GM18868 (cell line): ENCODE measurements around the gene ADSS1.

Source experiments
- ATAC-seq: cut with Tn5 transposase; IDR thresholded peaks from one replicate; pipeline ENCODE4 v1.9.1; 2021; ENCODE audit warnings: mild to moderate bottlenecking, moderate library complexity; ENCODE audit not compliant: unreplicated experiment

The ADSS1 gene

DNA sequence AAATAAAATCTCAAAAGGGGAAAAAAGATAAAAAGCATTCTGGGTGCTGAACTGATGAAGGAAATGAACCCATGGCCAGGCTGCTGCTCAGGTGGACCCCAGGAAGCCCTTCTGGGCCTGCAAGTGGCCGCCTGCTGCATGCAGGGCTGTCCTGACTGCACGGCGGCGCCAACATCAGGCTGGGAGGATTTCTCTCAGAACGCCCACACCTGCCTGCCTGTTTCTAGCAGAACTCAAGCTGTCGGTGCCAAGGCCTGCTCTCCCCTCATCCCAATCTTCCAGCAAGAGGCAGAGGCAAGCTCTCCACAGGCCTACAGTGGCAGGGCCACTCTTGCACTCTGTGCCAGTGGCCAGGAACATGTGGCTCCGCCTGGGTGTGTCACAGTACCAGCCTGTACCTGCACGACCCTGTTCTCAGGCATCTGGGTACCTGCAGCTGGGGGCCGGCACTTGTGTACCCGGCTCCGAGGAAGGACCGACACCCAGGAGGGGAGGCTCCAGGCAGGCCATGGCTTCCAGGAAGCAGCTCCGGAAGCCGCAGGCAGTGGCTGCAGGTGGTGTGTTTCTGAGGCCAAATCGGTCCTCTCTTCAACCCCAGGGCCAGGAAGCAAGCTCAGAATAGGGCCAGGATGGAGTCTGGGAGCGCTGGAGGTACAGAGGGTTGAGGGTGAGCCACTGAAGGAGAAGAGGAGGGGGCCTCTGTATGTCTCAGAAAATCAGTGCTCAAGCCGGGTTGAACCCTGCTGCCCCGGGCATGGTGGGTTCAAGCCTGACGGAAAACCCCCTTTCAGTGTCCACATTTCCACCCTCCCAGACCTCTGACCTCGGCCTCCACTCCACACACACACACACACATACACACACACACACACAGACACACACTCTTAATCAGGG lies 37.2 kb upstream of the ADSS1 start:
- ATAC-seq = no peak

DNA sequence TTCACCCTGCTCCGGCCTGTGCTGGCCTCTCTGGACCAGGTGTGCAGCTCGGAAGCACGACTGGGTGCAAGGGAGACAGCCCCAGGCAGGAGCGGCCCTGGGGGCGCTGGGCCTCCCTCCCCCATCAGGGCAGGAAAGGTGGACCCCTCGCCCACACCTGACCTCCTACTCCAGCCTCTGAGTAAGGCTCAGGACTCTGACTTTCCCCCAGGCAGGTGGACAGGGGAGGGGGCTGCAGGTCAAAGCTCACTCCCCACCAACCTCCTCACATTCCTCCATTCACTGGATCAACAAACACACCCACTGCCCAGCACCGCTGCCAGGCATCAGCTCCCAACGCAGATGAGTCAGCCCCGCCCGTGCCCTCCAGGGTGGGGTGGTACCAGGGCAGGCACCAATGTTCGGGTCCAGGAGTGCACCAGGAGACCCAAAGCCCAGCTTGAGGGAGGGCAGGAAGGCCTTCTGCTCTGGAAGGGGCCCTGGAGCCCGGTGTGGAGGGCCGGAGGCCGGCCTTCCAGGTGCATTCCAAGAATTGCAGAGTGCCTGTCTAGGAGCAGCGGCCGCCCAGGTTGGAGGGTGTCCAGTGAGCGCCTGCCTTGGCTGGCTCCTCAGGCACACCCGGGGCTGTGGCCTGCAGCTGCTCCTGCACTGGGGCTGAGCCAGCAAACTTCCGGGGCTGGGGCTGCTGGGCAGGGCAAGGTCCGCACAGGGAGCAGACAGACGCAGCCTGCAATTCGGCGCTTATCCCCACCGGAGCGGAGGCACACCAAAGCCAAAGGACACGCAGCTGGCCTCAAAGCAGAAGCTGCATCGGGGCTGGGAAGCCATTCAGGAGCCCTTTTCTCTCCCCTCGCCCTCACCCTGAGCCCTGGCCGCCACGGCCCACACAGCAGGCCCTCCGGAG lies 36.2 kb upstream of the ADSS1 start:
- no peak for ATAC-seq

DNA sequence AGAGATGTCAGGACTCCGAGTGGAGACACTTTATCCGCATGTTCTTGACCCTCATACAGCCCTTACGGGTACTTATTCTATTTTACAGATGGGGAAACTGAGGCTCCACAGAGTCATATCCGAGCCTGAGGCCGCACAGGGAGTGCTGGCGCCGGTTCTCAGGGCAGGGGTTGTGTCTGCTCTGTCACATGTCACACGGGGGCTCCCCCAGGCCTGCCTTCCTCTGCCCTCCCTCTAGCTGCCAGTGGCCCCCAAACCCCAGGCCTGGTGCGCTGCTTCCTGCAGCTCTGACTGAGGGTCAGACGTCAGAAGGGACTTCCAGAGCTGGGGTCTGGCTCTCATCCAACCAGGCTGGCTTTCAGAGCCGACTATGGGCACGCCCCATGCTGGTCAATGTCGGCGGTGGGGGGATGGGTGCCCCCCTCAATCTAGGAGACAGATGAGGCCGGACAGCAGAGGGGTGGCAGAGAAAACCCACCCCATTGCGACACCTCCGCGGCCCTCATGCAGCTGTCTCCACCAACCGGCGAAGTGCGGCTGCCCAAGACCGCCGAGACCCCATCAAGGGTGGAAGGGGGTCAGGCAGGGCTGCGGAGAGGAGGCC lies 35.4 kb upstream of the ADSS1 start:
- ATAC-seq = no peak

DNA sequence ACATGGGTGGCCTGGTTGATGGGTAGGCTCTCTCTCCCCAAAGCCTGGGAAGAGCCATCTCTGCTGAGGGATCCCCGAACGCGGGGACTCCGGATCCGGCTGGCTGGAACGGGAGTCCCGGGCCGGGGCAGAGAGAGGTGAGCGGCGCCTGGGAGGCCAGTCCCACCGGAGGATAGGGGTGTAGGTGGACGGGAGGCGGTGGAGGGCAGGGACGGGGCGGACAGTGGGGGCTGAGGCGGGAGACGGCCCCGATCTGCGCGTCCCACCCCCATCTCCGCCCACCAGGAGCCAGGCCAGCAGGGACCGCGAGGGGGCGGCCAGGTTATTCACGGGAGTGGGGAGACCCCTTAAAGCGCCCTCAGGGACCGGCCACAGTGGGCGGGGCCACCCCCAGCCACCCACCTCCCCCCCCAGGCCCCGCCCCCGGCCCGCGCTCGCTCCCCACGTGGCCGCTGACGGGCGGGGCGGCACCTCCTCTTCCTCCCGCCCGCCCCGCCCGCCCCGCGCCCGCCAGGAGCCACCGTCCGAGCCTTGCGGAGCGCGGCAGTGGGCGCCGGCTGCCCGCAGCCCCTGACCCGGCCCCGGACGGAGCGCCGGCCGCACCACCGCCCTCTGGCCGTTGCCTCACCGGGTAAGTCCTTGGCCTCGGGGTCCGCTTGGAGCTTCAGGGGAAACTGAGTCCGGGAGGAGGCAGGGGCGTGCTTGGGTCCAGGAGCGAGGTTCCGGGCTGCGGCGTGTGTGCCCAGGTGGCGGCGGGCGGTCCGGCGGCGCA lies 34.7 kb upstream of the ADSS1 start, which contains the start of gene INF2:
Gene INF2 (plus strand): TSS at position 510 of the 772 bp plus-strand sequence. CDS start 11,748 bp downstream, outside the sequence.
- ATAC-seq = peak; percentile 48

DNA sequence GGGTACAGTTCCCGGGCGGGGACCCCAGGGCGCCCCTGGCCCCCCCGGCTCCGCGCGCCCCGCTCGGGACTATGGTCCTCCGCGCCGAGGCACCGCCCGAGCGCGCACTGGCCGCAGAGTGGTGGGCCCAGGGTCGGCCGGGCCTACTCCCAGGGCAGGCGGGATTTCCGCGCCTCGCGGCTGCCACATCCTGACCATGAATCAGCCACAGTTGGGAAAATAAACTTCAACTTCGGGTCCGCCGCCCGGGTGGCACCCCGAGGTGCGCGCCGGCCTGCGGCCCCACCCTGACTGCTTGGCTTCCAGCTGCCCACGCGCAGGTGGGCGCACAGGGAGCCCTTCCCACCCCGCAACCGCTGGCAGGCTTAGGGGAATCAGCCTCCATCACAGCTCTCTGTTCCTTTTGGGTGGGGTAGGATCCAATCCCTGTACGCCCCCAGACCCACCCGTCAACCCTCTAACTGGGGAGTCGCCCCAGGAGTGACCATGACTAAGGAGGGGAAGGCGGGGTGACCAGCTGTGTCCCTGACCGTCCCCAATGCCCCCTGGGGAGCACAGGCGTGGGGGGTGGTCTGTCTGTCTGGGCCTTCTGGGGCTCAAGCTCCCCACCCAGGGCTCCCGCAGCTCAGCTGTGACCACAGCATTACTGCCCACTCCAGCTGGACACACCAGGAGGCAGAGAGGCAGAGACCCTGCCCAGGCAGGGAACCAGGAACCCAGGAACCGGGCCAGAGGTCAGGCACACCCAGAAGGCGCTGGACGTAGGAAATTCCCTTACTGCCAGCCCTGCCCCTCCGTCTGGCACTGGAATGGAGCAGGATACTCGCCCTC lies 33.9 kb upstream of the ADSS1 start:
- peak; percentile 19 for ATAC-seq

DNA sequence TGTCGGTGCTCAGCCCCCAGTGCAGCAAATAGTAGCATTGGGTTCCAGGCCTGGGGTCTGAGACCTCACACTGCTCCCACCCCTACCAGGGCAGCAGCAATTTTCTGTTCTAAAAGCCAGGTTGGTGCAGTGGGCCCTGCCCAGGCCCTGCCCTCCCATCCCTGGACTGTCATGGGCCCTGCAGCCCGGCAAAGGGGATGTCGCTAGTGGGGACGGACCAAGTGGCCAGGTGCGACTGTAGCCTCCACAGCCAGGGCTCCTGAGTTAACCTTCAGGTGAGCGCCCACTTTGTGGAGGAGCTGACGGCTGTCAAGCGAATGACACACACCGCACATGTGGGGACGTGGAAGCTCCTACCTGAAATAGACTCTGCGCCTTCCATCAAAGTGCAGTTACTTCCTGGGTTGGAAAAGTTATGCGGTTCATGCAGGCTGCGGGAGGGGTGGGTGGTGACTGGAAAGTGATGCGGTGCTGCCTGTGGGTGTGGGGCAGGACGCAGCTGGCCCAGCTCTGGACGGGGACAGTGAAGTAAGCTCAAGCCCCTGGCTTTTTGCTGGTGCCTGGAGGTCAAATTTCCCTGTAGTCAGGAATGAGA lies 33.1 kb upstream of the ADSS1 start:
- no peak for ATAC-seq

DNA sequence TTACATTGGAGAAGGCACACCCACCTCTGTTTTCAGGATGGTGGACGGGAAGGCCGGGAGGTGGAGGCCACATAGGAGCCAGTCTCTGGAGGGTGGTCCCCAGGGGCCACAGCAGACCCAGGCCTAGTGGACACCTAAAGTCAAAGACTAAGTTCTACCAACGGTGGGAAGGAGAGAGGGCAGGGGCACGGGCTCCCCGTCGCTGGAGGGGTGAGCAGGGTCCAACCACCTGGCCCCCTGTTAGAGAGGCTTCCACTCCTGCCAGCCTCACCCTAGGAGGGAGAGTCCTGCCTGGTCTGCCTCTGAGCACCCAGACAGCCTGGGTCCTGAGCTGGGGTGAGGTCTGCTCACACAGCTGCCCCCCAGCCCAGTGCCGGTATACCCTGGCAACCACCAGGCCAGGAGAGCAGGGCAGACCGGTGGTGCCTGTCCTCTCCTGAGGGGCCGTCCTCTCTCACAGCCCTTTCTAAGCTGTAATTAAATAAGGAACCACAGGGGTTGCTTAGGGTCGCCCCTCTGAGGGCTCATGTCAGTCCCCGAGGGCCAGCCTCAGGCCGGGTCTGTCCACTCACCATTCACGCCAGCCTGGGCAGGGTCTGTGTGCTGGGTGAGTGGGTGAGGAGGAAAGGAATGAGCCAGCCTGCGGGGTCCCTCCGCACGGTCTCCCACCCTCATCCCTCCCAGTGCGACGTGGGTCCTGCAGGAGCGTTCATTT lies 32.3 kb upstream of the ADSS1 start:
- no peak for ATAC-seq

DNA sequence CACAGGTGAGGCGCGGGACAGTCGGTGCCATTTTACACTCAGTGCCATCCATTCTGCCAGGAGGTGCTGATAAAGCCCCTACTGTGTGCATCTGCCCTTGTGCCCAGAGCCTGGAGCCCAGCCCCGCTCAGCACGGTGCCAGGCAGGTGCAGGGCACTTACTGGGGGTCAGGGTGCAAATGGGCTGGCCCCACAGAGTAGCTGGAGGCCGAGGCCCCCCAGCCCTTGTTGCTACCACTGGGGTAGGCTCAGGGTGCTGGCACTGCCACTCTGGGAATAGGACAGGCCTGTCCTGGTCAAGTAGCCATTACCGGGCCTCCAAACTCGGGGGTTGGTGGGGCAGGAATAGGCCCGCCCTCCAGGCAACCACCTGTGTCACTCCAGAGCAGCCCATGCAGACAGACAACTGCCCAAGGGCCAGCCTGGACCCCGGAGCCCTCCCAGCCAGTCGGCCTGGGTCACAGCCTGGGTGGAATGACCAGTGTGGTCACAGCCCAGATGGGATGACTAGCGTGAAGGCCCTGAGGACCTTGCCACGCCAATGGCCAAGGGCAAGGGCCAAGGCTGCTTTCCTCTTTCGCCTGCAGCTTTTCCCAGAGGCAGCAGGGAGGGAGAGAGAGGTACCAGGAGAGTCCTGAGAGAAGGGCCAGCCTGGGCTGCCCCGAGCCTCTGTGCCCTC lies 31.6 kb upstream of the ADSS1 start:
- ATAC-seq = no peak

DNA sequence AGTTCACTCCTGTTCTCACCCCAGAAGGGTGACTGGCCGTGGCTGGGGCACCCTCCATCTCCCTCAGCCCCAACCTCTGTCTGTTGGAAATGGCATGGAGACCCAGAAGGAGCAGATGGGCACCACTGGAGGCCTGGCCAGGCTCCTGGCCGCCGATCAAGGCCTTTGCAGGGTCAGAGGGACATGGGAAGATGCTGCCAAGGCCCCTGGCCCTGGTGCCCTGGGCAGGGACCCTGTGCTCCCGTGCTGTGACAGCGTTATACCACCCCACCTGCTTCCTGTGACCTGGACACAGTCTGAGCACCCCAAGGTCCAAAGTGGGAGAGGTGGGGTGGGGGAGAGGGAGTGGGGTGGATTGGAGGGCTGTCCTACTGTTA lies 31.1 kb upstream of the ADSS1 start:
- no peak for ATAC-seq

DNA sequence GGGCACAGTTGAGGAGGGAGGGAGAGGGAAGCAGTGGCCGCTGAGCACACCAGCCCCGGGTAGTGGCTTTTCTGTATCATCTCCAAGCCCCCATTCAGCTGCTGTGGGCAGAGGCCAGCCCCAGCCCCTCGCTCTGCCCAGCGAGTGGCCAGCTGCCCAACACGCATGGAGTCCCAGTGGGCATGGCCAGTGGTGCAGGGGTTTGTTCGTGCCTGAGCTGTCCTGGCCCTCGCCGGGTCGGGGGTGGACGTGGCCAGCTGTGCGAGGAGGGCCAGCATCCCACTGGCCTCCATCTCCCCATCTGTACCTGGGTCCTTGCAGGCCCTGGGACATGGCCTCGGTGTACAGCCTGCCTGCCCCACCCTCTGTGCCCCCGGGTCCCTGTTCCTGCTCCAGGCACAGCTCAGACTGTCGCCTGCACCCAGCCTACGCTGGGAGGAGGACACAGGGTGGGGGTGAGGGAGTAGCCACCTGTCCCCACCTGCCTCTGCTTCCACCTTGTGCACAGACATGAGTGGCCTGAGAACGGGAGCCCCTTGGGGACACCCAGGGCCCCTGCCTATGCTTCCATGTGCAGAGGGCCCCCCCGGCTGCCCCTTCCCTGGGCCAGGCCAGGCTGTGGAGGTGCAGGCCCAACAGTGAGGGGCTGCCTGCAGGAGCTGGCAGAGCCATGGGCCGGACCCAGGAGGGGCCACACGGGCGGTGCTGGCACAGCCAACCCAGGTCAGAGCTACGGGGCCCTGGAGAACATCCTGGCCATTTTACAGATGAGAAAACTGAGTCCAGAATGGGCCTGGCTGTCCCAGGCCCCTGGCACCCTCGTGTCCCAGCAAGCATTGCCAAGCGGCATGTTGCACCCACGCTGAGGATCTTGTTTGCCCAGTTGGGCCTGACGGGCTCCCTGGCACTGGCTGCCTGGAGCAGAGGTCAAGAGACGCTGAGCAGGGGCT lies 30.3 kb upstream of the ADSS1 start:
- ATAC-seq = no peak

DNA sequence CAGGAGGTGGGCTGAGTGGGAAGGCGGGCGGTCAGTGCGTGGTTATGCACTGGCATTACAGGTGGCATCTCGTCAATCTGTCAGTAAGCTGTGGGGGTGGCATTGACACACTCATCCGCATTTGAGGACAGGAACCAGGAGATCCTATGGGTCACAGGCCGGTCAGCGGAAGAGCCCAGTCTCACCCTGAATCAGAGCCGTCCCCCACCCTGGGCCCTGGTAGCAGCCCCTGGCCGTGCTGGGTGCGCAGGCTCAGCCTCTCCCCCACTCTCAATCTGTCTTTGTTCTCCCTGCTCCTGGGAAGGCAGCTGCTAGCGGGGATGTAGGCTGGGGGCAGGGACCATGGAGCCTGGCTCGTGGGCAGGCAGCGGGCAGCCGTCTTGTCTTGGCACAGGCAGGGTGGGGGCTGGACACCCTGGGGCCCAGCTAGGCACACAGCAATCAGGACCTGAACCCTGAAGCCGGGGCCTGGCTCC lies 29.5 kb upstream of the ADSS1 start:
- no peak for ATAC-seq

DNA sequence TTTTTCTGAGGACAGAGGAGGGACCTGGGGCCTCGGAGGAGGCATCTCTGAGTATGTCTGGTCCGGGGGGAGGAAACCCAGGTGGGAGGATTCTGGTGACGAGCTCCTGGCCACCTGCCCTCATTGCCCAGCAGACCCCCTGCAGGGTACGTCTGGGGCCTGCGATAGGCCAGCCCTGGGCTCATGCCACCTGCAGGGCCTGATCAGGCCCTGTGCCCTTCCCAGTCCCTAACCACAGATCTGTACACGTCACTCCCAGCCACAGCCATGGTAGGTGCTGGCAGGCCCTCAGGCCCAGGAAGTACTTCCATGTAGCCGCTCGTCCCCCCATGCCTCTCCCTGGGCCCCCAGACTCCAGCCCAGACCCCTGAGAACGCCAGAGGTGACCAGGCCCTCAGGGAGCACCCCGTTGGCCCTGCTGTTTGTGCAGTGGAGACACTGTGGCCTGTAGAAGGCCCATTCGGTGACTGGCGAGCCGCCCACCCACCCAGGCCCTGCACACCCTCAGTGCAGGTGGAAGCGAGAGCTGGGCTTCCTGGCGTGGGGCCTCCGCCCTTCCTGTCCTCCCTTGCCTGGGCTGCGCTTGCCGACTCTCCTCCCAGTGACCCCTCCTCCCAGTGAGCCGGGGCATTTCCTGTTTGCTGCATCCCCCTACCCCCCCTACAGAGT lies 28.9 kb upstream of the ADSS1 start:
- ATAC-seq = no peak

DNA sequence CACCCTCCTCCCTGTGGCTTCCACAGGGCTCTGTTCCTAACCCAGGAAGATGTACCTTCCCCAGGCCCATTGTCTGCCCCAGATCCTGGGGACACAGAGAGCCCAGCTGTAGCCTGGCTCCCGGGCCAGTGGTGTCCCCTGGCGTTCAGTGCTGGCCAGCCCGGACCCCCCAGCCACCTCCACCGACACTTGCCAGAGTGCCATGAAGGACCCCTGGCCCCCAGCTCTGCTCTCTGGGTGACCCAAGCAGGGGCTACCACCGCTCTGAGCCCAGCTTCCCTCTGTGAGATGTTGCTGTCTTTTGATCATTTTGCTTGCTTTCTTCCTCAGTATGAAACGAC lies 28.4 kb upstream of the ADSS1 start:
- no peak for ATAC-seq

DNA sequence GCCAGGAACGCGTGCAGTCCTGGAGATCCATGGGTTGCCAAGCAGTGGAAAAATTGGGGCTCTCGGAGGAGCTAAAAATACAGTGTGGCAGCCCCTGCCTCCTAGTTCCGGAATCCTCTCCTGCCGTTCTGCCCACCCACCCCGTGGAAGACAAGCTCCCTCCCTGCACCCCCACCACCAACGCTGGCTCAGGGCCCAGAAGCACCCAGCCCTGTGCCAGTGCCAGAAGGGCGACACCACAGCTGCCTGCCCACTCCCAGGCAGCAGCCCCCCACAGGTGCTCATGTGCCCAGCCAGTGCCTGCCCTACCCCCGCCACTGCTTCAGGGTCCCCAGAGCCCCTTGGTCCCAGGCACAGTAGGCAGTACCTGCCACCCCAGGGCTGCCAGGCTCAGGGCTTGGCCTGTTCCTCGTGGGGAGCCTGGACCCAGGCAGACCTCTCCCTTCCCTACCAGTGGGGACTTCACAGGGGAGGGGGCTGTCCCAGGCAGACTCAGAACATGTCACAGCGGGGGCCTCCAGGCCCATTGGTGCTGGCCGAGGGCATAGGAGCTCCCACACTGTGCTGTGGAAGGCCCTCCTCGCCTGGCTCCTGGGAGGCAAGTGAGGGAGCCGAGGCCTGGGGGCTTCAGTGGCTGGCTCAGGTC lies 27.2 kb upstream of the ADSS1 start:
- ATAC-seq = no peak

DNA sequence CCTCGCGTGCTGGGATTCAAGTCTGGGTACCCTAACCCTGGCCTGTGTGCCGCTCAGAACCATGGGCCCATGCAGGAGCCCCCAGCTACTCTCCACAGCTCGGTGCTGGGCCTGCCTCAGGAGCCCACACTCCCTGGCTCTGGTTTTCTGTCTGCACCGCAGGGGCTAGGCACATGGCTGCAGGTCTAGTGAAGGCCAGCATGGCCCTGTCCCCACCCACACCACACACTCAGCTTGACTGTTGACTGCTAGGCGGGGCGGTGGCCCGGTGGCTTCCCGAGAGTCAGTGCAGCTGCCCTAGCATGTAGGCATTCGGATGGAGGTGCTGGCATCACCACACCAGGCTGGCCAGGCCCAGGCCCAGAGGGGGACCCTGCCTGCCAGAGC lies 26.7 kb upstream of the ADSS1 start:
- ATAC-seq = no peak
